Stomach (tissue), 9 donors: ENCODE results near the gene HNRNPC. TPM values are rescaled to one million over a fixed set of nuclear protein-coding genes. Genes with fewer than 3 reads are reported as not detected.
"Not testable (repeated sequence)": the region's sequence is repeated elsewhere in the genome, so short reads cannot be mapped to it uniquely, and the experiment has no call there.

Experiments
- DNase-seq, 2 donors: peaks; one replicate each; pipeline versions ENCODE4 v3.0.0 to v3.0.0-alpha.2; 2013 to 2019
- H3K27ac ChIP-seq, 5 donors: fragments of 200-600 bp in 4 of 5; sonication (generic) in 4 of 5; one replicate each; pipeline ENCODE4 v1.5.1; 2013 to 2019; ENCODE audit warnings: mild to moderate bottlenecking in 1 of 5, moderate library complexity in 1 of 5
- H3K27me3 ChIP-seq, 3 donors: fragments of 200-600 bp; sonication (generic); one replicate each; pipeline ENCODE4 v1.5.1; 2017 to 2019; ENCODE audit warnings: mixed run types in 1 of 3
- H3K36me3 ChIP-seq, 4 donors: fragments of 200-600 bp; sonication (generic); 1 replicate in 3 of 4; 2 replicates in 1 of 4; pipeline ENCODE4 v1.5.1; 2016 to 2019
- H3K4me1 ChIP-seq, 4 donors: fragments of 200-600 bp; sonication (generic); one replicate each; pipeline ENCODE4 v1.5.1; 2016 to 2019
- H3K4me3 ChIP-seq, 4 donors: fragments of 200-600 bp; sonication (generic) in 3 of 4; one replicate each; pipeline ENCODE4 v1.5.1; 2016 to 2019; ENCODE audit warnings: mild to moderate bottlenecking in 1 of 4
- H3K9me3 ChIP-seq, 4 donors: fragments of 200-600 bp; sonication (generic); one replicate each; pipeline ENCODE4 v1.5.1; 2016 to 2019
- EP300 ChIP-seq: sonication (generic); formaldehyde crosslinking; IDR thresholded peaks from one replicate; pipeline ENCODE4 v1.6.1; 2017; ENCODE audit warnings: antibody characterized with exemption
- POLR2A ChIP-seq, 4 donors: fragments of 450-650 bp; IDR thresholded peaks; one replicate each; pipeline ENCODE4 v1.6.1; 2016; ENCODE audit warnings: antibody characterized with exemption in 4 of 4, control low read depth in 2 of 4, mild to moderate bottlenecking in 1 of 4, moderate library complexity in 1 of 4
- POLR2AphosphoS5 ChIP-seq, 3 donors: sonication (generic); formaldehyde crosslinking; IDR thresholded peaks; one replicate each; pipeline ENCODE4 v1.6.1; 2016; ENCODE audit warnings: antibody characterized with exemption in 3 of 3
- WGBS, 5 donors: extraction: QIAGEN DNeasy Blood & Tissue Kit in 3 of 5; methylation state at CpG; one replicate each; pipeline versions ENCODE4 v1.1.5 to v1.1.7; 2013 to 2018; 5-methylcytosine and 5-hydroxymethylcytosine counted together
- intact Hi-C: fragments of 100-400 bp; cut with DNase I; formaldehyde crosslinking; loops from one replicate; pipeline ENCODE4 v1.15.1; 2023; ENCODE audit warnings: low total_unique reads
- polyA plus RNA-seq, 3 donors: library from polyadenylated mRNA; stranded (reverse); fragments of 200-250 nt; gene quantifications; one replicate each; pipeline ENCODE4 v1.2.3, GENCODE V29; 2013
- total RNA-seq, 5 donors: library from RNA; depleted of rRNA; stranded (reverse); fragments of >200 nt; gene quantifications; one replicate each; pipeline versions ENCODE4 v1.1.0 to v1.2.3, GENCODE V29; 2014 to 2016
- TF ChIP-seq, protein P1 (sequence below), 7 experiments: fragments of 450-650 bp in 4 of 7; fragments of 200-600 bp in 3 of 7; sonication (generic) in 3 of 7; IDR thresholded peaks; one replicate each; pipeline ENCODE4 v1.5.1; 2016 to 2019; ENCODE audit warnings: antibody characterized with exemption in 7 of 7, control low read depth in 2 of 7, mild to moderate bottlenecking in 1 of 7
- donor health status: healthy with polysubstance abuse.
- donor health status: Bipolar disorder and iron deficiency.
- donor health status: healthy.

The HNRNPC gene
- total and polyA plus RNA-seq, 8 donors, result 110 to 516 (median 398) TPM

DNA sequence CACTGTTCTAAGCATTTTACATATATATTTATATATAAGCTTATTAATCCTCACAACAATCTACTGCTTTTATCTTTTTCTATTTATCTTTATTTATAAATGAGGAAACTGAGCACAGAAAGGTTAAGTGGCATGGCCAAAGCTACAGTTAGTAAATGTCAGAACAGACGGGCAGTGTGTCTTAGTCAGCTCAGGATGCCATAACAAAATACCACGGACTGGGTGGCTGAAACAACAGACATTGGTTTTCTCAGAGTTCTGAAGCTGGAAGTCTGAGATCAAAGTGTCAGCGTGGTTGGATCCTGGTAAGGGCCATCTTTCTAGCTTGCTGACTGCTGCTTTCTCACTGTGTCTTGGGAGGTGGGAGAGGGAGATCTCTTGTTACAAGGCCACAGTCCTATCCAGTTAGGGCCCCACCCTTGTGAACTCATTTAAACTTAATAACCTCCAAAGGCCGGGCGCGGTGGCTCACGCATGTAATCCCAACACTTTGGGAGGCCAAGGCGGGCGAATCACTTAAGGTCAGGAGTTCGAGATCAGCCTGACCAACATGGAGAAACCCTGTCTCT lies 30.4 kb upstream of the HNRNPC start:
- H3K27me3 ChIP-seq, result peaks cover 0 to 28% (median 6%) of the 10 kb centered on the region in 3 donors
- no peak for TF ChIP-seq EP300
- TF ChIP-seq, protein P1, sequence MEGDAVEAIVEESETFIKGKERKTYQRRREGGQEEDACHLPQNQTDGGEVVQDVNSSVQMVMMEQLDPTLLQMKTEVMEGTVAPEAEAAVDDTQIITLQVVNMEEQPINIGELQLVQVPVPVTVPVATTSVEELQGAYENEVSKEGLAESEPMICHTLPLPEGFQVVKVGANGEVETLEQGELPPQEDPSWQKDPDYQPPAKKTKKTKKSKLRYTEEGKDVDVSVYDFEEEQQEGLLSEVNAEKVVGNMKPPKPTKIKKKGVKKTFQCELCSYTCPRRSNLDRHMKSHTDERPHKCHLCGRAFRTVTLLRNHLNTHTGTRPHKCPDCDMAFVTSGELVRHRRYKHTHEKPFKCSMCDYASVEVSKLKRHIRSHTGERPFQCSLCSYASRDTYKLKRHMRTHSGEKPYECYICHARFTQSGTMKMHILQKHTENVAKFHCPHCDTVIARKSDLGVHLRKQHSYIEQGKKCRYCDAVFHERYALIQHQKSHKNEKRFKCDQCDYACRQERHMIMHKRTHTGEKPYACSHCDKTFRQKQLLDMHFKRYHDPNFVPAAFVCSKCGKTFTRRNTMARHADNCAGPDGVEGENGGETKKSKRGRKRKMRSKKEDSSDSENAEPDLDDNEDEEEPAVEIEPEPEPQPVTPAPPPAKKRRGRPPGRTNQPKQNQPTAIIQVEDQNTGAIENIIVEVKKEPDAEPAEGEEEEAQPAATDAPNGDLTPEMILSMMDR (IDR thresholded peaks at IDR 0.05), result no peak
- no peak for TF ChIP-seq POLR2AphosphoS5 (IDR thresholded peaks at IDR 0.05)
- TF ChIP-seq POLR2A (IDR thresholded peaks at IDR 0.05), result no peak
- H3K4me1 ChIP-seq, result peaks cover 0 to 6% (median 5%) of the 10 kb centered on the region in 4 donors
- no peaks in the 10 kb centered on the region for H3K36me3 ChIP-seq
- 81 to 88% (median 85%) methylated on average over 10 of the region's 10 CpGs for WGBS, 5 donors
- intact Hi-C loops, result no loop called here
- no peak overlapping the region for H3K27ac ChIP-seq
- H3K9me3 ChIP-seq, result no peaks in the 10 kb centered on the region
- no peak for DNase-seq
- H3K4me3 ChIP-seq, result no peak overlapping the region

DNA sequence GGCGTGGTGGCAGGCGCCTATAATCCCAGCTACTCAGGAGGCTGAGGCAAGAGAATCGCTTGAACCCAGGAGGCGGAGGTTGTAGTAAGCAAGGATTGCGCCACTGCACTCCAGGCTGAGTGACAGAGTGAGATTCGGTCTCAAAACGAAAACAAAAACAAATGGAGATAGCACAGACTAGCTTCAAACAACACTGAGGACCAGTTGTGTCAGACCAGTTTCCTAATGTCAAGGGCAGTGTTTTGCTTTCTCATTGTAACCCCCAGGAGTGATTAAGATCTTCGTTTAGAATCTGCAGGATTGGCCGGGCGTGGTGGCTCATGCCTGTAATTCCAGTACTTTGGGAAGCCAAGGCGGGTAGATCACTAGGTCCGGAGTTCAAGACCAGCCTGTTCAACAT lies 29.1 kb upstream of the HNRNPC start:
- peaks cover 0 to 6% (median 5%) of the 10 kb centered on the region in 4 donors for H3K4me1 ChIP-seq
- peaks cover 0 to 28% (median 6%) of the 10 kb centered on the region in 3 donors for H3K27me3 ChIP-seq
- DNase-seq, result no peak
- H3K9me3 ChIP-seq, result no peaks in the 10 kb centered on the region
- no peak overlapping the region for H3K4me3 ChIP-seq
- no peak overlapping the region for H3K27ac ChIP-seq
- TF ChIP-seq, protein P1 (IDR thresholded peaks at IDR 0.05), result no peak
- TF ChIP-seq POLR2A (IDR thresholded peaks at IDR 0.05), result no peak
- TF ChIP-seq POLR2AphosphoS5 (IDR thresholded peaks at IDR 0.05), result no peak
- no peak for TF ChIP-seq EP300
- WGBS, 5 donors, result 84 to 92% (median 88%) methylated on average over 11 to 12 of the region's 12 CpGs
- H3K36me3 ChIP-seq, result no peaks in the 10 kb centered on the region
- intact Hi-C loops, result no loop called here

DNA sequence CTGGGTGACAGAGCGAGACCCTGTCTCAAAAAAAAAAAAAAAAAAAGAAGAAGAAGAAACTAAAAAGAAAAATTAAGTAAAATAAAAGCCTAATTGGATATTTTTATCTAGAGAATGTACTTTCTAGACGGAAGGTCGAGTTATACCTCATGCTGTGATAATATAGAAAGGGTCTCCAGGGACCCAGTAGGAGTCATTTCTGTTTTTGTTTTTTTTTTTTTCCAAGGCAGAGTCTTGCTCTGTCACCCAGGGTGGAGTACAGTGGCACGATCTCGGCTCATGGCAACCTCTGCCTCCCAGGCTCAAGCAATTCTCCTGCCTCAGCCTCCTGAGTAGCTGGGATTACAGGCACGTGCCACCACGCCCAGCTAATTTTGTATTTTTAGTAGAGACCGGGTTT lies 24.8 kb upstream of the HNRNPC start:
- intact Hi-C loops, H3K27me3 ChIP-seq, H3K4me1 ChIP-seq, H3K27ac ChIP-seq, H3K9me3 ChIP-seq, H3K36me3 ChIP-seq, DNase-seq, H3K4me3 ChIP-seq: not testable (repeated sequence)
- 87 to 94% (median 90%) methylated on average over 8 of the region's 8 CpGs for WGBS, 5 donors

DNA sequence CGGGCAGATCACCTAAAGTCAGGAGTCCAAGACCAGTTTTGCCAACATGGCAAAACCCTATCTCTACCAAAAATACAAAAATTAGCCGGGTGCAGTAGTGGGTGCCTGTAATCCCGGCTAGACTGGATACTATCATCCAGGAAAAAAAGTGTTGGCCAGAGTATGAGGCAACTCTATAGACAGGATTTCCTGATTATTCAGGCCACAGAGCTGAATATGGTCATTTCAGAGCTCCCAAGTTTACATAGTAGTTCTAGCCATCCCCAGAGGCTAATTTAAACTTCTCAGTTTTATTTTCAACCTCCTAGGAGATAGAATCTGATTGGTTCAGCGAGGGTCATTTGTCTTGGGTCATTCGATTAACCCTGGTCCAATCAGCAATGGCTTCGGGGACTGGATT lies 17.9 kb upstream of the HNRNPC start:
- Histone ChIP-seq H3K4me3 (no peak overlapping the region), H3K9me3 (no peaks in the 10 kb centered on the region), H3K27me3 (no peaks in the 10 kb centered on the region), H3K36me3 (no peaks in the 10 kb centered on the region), H3K4me1 (no peaks in the 10 kb centered on the region), H3K27ac (no peak overlapping the region)
- intact Hi-C loops, result loop anchor here (10.0 kb wide), 1 partner anchor 48 kb away; no protein-coding TSS in a partner anchor
- no peak for TF ChIP-seq EP300
- DNase-seq, result no peak
- 89 to 94% (median 92%) methylated on average over 6 of the region's 6 CpGs for WGBS, 5 donors

DNA sequence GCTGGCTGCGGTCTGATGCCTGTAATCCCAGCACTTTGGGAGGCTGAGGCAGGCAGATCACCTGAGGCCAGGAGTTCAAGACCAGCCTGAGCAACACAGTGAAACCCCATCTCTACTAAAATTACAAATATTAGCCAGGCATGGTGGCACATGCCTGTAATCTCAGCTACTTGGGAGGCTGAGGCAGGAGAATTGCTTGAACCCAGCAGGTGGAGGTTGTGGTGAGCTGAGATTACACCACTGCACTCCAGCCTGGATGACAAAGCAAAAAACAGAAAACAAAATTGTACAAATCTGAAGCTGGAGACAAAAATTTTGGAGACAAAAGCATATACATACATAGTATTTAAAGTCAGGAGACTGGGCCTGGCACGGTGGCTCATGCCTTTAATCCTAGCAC lies 17.3 kb upstream of the HNRNPC start:
- not testable (repeated sequence) for H3K4me3 ChIP-seq, H3K36me3 ChIP-seq, DNase-seq, H3K27ac ChIP-seq, H3K27me3 ChIP-seq, H3K4me1 ChIP-seq, H3K9me3 ChIP-seq
- WGBS, 5 donors, result 84 to 98% (median 91%) methylated on average over 2 of the region's 2 CpGs
- intact Hi-C loops, result loop anchor here (10.0 kb wide), 1 partner anchor 48 kb away; no protein-coding TSS in a partner anchor

DNA sequence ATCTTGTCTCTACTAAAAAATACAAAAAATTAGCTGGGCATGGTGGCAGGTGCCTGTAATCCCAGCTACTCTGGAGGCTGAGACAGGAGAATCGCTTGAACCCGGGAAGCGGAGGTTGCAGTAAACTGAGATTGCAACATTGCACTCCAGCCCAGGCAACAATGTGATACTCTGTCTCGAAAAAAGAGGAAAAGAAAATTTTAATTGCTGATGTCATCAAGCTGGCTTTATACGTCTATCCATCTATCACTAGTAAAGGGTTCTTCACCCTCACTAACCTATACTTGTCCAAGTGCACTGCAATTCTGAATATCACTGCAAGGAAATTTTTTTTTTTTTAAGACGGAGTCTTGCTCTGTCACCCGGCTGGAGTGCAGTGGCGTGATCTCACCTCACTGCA lies 12.7 kb upstream of the HNRNPC start:
- not testable (repeated sequence) for H3K27ac ChIP-seq, H3K27me3 ChIP-seq, H3K36me3 ChIP-seq, DNase-seq, H3K9me3 ChIP-seq, H3K4me1 ChIP-seq, H3K4me3 ChIP-seq
- intact Hi-C loops, result loop anchor here (10.0 kb wide), 1 partner anchor 53 kb away; no protein-coding TSS in a partner anchor
- WGBS, 5 donors, result 81 to 94% (median 84%) methylated on average over 8 of the region's 8 CpGs
